ENCODE data around the gene MESD.

GRCh38 chr15:81008312-81008711 is 18.7 kb upstream of the MESD start:
- TF ChIP-seq, protein P1, sequence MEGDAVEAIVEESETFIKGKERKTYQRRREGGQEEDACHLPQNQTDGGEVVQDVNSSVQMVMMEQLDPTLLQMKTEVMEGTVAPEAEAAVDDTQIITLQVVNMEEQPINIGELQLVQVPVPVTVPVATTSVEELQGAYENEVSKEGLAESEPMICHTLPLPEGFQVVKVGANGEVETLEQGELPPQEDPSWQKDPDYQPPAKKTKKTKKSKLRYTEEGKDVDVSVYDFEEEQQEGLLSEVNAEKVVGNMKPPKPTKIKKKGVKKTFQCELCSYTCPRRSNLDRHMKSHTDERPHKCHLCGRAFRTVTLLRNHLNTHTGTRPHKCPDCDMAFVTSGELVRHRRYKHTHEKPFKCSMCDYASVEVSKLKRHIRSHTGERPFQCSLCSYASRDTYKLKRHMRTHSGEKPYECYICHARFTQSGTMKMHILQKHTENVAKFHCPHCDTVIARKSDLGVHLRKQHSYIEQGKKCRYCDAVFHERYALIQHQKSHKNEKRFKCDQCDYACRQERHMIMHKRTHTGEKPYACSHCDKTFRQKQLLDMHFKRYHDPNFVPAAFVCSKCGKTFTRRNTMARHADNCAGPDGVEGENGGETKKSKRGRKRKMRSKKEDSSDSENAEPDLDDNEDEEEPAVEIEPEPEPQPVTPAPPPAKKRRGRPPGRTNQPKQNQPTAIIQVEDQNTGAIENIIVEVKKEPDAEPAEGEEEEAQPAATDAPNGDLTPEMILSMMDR (IDR thresholded peaks at IDR 0.05): no peak
- TF ChIP-seq EZH2phosphoT487 (IDR thresholded peaks at IDR 0.05; ENCODE audit: borderline replicate concordance, low read depth) (no peak), TAF1 (IDR thresholded peaks at IDR 0.05; ENCODE audit: borderline replicate concordance, low read depth, low read length) (no peak)
- TF ChIP-seq, protein P2, sequence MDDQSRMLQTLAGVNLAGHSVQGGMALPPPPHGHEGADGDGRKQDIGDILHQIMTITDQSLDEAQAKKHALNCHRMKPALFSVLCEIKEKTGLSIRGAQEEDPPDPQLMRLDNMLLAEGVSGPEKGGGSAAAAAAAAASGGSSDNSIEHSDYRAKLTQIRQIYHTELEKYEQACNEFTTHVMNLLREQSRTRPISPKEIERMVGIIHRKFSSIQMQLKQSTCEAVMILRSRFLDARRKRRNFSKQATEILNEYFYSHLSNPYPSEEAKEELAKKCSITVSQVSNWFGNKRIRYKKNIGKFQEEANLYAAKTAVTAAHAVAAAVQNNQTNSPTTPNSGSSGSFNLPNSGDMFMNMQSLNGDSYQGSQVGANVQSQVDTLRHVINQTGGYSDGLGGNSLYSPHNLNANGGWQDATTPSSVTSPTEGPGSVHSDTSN (IDR thresholded peaks at IDR 0.05): no peak
